NCI-H2107 treated with DMSO at 0.1 percent for 48 hours (cell line): Measurements from ENCODE around the gene JMJD6.
"Not testable (repeated sequence)": the region's sequence is repeated elsewhere in the genome, so short reads cannot be mapped to it uniquely, and the experiment has no call there.

ENCODE experiments used
- DNase-seq: peaks from one replicate; lab custom pipeline; 2025; ENCODE audit not compliant: unreplicated experiment; lab: John Stamatoyannopoulos, UW

The JMJD6 gene

GRCh38 chr17:76737082-76737675 is 10.8 kb upstream of the JMJD6 start, which contains the start of gene SRSF2:
Gene SRSF2, minus strand, starts transcription at chr17:76737331. Its CDS starts 171 bp downstream, at chr17:76737160.
- DNase-seq, result peak; percentile 97

DNA sequence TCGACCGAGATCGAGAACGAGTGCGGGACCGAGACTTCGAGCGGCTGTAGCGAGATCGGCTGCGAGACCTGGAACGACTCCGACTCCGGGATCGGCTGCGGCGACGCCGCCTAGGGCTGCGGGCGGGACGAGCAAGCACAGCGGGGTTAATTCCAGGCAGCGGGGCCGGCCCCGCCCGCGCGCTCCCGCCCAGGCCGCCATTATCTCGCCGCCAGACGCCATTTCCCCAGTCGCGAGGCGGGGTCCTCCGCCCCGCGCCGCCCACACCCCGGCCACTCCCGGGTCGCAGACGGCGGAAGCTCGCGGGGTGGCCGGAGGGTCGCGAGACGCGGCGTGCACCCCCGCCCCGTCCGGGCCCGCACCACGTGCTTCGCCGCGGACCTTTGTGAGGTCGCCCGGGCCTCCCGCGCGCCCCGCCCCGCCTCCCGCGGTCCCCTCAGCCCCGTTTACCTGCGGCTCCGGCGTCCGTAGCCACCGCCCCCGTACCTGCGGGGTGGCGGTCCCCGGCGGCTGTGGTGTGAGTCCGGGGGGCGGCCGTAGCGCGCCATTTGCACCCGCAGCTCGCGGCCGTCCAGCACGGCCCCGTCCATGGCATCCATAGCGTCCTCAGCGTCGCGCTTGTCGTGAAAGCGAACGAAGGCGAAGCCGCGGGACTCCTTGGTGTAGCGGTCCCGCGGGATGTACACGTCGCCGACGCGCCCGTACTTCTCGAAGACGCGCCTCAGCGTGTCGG is 10.1 kb upstream of the JMJD6 start:
- no peak for DNase-seq

DNA sequence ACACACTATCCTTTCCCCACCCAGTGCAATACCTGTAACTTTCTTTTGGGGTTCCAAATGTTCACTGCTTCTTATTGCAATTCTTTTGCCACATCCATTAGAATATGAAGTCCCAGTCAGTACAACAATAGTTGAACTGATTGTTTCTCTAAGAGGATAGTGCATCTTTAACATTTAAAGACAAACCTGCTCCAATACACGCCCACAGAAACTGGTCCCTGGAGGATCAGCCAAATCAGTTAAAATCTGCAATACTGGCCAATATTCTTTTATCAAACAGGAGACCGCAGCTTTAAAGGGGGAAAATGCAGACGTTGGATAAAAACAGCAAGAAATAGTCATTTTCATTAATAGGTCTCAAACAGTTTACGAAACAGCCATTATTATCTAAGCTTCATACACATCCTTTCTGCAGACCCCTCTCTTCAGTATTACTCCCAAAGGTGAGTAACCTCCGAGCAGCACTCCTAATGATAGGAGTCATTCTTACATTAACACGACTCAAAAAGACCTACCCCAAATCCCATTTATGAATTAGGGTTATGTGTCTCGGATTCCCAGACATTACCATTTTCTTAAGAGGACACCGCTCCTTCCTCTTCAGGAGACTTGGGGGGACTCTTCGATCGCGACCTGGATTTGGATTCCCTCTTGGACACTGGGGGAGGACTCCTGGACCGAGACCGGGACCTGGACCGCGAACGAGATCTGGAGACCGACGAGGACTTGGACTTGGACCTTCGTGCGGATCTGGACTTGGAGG is 9.4 kb upstream of the JMJD6 start:
- no peak for DNase-seq

GRCh38 chr17:76735006-76735405 is 8.6 kb upstream of the JMJD6 start:
- peak; percentile 24 for DNase-seq

GRCh38 chr17:76734080-76734840 is 7.9 kb upstream of the JMJD6 start:
- DNase-seq, result no peak

GRCh38 chr17:76733618-76733957 is 7.2 kb upstream of the JMJD6 start:
- DNase-seq, result no peak

DNA sequence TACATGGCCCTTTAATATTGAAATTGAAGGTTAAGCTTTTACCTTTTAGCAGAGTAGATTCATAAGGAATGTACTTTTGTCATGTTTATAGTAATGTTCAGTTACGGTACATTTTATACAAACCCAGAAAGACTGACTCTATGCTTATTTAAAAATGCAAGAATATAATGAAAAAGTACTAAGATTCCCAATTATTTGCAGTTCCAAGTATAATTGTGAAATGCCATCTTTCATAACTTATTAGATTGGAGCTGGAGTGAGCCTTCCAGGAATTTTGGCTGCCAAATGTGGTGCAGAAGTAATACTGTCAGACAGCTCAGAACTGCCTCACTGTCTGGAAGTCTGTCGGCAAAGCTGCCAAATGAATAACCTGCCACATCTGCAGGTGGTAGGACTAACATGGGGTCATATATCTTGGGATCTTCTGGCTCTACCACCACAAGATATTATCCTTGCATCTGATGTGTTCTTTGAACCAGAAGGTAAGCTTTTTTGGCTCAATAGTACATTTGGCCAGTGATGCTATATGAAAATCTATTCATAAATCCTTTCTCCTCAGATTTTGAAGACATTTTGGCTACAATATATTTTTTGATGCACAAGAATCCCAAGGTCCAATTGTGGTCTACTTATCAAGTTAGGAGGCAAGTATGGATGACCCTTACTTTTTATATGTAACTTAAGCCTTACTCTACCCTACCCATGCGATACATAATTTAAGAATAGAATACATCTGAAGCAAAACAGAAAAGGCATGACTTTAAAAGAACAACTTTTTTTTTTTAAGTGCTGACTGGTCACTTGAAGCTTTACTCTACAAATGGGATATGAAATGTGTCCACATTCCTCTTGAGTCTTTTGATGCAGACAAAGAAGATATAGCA is 6.6 kb upstream of the JMJD6 start:
- DNase-seq, result no peak

DNA sequence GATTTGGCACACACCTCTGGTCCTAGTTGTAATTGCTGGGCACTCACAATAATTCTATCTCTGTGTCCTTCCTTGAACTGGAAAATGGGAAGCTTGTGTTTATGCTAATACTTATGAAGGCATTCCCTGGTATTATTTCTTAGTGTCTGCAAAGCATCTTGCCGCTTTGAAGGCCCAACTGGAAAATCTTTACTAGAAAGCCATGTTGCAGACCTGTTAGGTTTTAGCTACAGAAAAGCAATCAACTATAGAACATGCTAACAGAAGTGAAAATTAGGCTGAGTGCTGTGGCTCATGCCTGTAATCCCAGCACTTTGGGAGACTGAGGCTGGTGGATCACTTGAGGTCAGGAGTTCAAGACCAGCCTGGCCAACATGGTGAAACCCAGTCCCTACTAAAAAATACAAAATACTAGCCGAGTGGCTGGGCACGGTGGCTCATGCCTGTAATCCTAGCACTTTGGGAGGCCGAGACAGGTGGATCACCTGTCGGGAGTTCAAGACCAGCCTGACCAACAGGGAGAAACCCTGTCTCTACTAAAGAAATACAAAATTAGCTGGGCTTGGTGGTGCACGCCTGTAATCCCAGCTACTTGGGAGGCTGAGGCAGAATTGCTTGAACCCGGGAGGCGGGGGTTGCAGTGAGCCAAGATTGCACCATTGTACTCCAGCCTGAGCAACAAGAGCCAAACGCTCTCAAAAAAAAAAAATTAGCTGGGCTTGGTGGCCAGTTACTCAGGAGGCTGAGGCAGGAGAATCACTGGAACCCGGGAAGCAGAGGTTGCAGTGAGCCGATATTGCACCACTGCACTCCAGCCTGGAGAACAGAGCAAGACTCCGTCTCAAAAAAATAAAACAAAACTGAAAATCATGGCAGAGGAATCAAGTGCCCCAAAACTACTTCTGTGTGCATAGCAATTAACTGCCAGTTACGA is 5.7 kb upstream of the JMJD6 start:
- not testable (repeated sequence) for DNase-seq

DNA sequence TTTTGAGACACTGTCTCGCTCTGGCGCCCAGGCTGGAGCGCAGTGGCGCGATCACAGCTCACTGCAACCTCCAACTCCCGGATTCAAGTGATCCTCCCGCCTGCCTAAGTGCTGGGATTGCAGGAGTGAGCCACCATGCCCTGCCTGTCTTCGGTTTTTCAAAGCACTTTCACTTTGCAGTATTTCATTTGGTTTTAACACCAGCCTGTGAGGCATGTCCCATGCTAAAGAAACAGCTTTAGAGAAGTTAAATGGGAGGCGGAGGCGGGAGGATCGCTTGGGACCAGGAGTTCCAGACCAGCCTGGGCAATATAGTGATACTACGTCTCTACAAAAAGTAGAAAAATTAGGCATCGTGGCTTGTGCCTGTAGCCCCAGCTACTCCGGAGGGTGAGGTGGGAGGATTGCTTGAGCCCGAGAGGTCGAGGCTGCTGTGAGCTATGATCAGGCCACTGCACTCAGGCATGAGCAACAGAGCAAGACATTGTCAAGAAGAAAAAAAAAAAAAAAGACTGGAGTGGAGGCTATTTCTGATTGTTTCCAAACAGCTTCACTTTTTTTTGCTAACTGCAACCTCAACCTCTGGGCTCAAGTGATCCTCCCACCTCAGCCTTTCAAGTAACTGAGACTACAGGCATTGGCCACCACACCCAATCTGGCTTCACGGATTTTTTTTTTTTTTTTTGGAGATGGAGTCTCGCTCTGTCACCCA is 1.5 kb upstream of the JMJD6 start:
- no peak for DNase-seq

DNA sequence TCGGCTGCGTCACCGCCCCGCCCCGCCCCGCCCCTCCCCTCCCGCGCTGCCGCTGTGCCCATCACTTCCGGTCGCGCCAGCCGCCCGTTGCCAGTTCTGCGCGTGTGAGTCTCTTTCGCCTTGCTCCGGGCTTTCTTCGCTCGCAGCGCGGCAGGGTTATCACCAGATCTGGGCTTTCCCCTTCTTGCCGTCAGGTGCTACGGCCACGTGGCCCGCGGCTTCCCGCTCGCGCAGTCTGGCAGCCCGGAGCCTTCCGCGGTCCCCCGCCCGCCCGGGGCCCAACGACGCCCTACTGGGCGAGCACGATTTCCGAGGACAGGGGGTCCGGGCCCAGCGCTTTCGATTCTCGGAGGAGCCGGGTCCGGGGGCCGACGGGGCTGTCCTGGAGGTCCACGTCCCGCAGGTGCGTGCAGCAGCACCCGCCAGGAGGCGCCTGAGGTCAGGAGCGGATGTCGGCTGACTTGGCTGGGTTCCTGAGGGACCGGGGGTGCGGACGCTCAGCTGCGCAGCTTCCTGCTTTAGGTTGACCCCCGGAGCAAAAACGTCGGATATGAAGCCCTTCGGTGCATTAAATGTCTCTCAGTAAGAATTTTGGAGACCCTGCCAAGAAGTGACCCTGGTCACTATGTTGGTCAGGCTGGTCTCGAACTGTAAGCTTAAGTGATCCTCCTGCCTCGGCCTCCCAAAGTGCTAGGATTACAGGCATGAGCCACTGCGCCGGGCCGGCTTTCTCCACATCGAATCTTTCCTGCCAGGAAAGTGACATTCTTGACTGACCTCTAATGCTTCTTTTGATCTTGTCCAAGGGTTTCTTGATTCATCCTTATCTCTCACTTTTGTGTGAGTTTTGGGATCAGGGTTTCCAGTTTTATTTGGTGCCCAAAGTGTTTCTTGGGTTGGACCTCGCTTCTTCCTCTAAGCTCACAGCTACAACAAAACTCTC is 641 bp upstream of the JMJD6 start, which contains the start of gene METTL23:
Gene METTL23, plus strand, starts transcription at position 64 of the 943 bp plus-strand sequence. CDS start 2,872 bp downstream, outside the sequence.
- no peak for DNase-seq

- no peak for DNase-seq
Measured at GRCh38 chr17:76725580-76726230, 701 bp downstream of the JMJD6 start.

DNA sequence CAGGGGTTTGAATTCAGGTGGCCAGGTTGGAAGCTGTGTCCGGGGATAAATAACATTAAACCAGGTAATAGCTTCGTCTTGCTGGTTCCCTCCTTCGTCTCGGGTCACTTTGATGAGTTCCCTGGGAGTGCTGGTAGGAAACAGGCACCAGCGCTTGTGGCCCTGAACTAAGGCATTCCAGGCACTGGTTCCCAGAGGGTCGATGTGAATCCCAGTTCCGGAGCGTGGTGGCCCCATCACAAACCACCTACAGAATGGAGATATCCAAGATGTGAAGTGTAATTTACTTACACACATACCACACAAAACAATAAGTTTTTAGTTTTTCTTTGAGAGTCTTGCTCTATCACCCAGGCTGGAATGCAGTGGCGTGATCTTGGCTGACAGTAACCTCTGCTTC is 2.6 kb downstream of the JMJD6 start:
- DNase-seq, result no peak

DNA sequence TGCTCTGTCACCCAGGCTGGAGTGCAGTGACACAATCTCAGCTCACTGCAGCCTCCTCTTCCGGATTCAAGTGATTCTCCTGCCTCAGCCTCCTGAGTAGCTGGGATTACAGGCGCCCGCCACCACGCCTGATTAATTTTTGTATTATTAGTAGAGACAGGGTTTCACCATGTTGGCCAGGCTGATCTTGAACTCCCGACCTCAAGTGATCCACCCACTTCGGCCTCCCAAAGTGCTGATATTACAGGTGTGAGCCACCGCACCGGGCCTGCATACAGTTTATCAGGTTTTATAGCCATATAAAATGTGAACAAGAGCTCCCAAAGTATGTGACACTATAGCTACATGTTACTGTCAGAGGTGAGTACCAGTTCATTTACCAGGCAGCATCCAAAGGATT is 3.4 kb downstream of the JMJD6 start:
- DNase-seq, result not testable (repeated sequence)

DNA sequence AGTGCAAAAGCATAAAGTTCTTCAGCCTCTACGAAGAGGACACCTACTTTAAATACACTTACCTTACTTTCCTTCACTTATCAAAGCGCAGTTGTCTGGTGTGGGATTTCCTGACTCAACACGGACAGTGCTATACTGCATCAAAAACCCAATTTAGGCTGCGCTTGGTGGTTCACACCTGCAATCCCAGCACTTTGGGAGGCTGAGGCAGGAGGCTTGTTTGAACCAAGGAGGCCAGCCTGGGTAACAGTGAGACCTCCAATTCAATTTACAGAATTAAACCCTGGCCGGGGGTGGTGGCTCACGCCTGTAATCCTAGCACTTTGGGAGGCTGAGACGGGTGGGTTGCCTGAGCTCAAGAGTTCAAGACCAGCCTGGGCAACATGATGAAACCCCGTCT is 4.1 kb downstream of the JMJD6 start:
- DNase-seq, result no peak

- no peak for DNase-seq
Measured at GRCh38 chr17:76721463-76721862, 4.9 kb downstream of the JMJD6 start.

DNA sequence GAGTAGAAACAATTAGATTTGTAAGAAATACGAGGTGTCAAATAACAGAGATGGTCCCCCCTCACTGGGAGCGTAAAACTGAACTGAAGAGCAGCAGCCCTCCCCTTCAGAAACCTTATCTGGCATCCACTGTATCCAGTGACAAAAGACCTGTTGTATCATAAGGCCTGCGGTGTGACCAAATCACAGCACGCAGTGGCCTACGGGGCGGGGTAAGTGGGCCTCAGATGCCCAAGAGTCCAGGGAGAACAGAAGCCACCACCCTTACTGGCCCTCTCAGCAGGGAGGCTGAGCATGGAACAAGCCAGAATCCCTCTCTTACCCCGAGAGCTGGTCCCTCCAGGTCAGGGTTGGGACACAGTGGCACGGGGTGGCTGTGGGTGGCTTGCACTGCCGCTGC is 5.5 kb downstream of the JMJD6 start:
- no peak for DNase-seq

DNA sequence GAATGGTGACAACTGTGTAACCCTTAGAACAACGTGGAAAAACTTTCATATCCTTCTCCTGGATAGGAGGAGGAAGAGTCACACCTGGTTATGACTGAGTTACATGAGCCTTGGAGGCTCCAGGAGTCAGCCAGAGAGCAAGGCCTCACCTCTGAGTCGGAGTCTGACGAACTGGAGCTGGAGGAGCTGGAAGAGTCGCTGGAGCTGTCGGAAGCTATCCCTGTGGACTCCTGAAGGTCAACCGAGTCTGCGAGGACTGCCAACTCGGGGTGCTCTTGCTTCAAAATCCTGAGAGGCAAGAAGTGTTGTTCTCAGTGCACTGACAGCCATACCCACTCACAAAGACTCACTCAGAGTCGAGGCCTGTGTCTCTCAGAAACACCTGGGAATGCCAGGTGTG is 6.2 kb downstream of the JMJD6 start:
- DNase-seq, result no peak
